NB4 (cell line): ENCODE data around the gene ANKLE2.

Source experiments
- MYC ChIP-seq: IDR thresholded peaks from 2 replicates; pipeline ENCODE4 v1.6.1; 2011; ENCODE audit warnings: low read depth, low read length
- POLR2A ChIP-seq: IDR thresholded peaks from 2 replicates; pipeline ENCODE4 v1.6.1; 2011; ENCODE audit warnings: mild to moderate bottlenecking; ENCODE audit not compliant: insufficient read length; ENCODE audit errors: extremely low read depth
- TF ChIP-seq, protein P1 (sequence below): IDR thresholded peaks from one replicate; pipeline ENCODE4 v1.5.1; 2012; ENCODE audit warnings: low read depth, low read length
- TF ChIP-seq, protein P2 (sequence below): IDR thresholded peaks from 2 replicates; pipeline ENCODE4 v1.6.1; 2011; ENCODE audit warnings: low read depth, low read length

DNA sequence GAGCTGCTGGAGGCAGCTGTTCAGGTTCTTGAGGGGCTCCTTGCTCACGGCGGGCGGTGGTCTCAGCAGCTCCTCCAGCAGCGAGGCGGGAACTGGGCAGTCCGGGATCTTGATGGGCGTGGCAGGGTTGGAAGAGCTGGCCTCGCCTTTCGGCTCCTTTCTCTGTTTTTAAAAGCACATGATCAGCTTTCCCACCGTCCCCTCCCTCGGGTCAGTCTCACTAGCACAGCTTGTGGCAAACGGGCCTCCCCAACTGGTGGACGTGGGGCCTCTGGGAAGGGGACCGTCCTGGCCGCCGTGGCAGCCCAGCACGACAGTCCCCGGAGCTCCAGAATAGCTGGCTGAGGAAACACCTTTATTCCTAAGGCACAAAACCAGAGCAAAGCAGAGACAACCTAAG lies 12.5 kb upstream of the ANKLE2 start:
- TF ChIP-seq, protein P1, sequence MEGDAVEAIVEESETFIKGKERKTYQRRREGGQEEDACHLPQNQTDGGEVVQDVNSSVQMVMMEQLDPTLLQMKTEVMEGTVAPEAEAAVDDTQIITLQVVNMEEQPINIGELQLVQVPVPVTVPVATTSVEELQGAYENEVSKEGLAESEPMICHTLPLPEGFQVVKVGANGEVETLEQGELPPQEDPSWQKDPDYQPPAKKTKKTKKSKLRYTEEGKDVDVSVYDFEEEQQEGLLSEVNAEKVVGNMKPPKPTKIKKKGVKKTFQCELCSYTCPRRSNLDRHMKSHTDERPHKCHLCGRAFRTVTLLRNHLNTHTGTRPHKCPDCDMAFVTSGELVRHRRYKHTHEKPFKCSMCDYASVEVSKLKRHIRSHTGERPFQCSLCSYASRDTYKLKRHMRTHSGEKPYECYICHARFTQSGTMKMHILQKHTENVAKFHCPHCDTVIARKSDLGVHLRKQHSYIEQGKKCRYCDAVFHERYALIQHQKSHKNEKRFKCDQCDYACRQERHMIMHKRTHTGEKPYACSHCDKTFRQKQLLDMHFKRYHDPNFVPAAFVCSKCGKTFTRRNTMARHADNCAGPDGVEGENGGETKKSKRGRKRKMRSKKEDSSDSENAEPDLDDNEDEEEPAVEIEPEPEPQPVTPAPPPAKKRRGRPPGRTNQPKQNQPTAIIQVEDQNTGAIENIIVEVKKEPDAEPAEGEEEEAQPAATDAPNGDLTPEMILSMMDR: no peak
- TF ChIP-seq, protein P2, sequence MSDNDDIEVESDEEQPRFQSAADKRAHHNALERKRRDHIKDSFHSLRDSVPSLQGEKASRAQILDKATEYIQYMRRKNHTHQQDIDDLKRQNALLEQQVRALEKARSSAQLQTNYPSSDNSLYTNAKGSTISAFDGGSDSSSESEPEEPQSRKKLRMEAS: no peak
- TF ChIP-seq POLR2A (no peak), MYC (no peak)
